Cardiac septum (tissue), 1 donor: ENCODE measurements around the gene ADAMTSL1. TPM values are rescaled to one million over a fixed set of nuclear protein-coding genes. Genes with fewer than 3 reads are reported as not detected.
A peak's percentile ranks its signal among the peaks of the same experiment; 100 is the strongest.
"Not testable (repeated sequence)": the region's sequence is repeated elsewhere in the genome, so short reads cannot be mapped to it uniquely, and the experiment has no call there.

Source experiments
- DNase-seq: peaks from one replicate; pipeline ENCODE4 v3.0.0-alpha.2; 2020; ENCODE audit warnings: low spot score
- intact Hi-C: fragments of 100-400 bp; cut with DNase I; formaldehyde crosslinking; loops from one replicate; pipeline ENCODE4 v1.14.0; 2022
- total RNA-seq: library from RNA; stranded (reverse); fragmentation: NEBNext Ultra II Directional; extraction: Animal tissue kit (Norgen Biotek cat#: 25700); gene quantifications from one replicate; pipeline ENCODE4 v1.2.1, GENCODE V29; 2021
- donor health status: DM: no; HTN: no; CAD: no.

Gene ADAMTSL1
- total RNA-seq, 1 donor from 2014 or later, result 2.1 TPM

GRCh38 chr9:18851069-18851795 lies 377.3 kb downstream of the ADAMTSL1 start:
- DNase-seq, result no peak
- intact Hi-C loops, result no loop called here

DNA sequence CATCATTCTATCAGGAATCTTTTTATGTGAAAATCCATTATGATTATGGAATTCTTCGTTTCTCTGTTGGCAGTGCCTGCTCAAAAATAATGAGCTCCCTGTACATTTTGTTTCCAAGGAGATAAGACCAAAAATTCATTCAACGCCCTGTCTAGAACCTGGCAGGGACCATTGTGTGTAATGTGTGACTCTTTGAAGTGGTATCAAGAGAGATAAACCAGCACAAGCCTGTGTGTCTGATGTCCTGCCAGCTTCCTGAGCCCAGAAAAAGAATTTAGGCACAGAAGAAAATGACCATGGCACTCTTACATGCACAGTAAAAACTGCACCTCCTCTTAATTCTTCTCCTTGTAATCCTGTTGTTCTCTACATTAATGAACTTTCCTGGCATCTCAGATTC lies 381.7 kb downstream of the ADAMTSL1 start:
- intact Hi-C loops, result no loop called here
- no peak for DNase-seq

DNA sequence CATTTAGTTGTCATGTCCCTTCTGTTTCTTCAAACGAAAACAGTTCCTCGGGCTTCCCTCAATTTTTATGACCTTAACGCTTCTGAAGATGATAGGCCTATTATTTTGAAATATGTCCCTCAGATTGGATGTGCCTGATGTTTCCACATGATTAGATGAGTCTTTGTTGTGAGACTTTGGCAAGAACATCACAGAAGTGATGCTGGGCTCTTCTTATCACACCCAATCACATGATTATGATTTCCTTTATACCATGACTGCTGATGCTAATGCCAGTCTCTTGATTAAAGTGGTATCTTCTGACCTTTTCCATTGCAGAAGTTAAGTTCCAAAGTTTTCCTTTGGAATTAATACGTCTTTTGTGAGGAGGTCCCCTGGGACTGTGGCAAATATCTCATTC lies 383.4 kb downstream of the ADAMTSL1 start:
- DNase-seq, result no peak
- intact Hi-C loops, result no loop called here

DNA sequence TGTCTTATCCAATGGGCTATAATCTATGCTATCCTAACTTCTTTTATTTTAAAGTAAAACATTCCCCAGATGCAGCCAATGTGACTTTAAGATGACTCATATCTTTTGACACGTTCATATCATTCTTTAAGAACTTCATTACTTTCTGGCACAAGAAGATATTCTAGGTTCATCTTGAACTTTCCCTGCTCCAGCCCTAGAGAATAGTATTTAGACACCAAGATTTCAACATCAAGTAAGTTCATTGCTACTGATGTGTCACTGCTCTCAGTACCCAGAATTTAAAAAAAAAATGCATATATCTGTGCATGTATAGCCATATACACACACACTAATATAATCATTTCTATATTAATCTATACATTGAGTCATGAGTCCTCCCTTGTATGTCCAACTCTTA lies 383.8 kb downstream of the ADAMTSL1 start:
- intact Hi-C loops, result no loop called here
- no peak for DNase-seq

DNA sequence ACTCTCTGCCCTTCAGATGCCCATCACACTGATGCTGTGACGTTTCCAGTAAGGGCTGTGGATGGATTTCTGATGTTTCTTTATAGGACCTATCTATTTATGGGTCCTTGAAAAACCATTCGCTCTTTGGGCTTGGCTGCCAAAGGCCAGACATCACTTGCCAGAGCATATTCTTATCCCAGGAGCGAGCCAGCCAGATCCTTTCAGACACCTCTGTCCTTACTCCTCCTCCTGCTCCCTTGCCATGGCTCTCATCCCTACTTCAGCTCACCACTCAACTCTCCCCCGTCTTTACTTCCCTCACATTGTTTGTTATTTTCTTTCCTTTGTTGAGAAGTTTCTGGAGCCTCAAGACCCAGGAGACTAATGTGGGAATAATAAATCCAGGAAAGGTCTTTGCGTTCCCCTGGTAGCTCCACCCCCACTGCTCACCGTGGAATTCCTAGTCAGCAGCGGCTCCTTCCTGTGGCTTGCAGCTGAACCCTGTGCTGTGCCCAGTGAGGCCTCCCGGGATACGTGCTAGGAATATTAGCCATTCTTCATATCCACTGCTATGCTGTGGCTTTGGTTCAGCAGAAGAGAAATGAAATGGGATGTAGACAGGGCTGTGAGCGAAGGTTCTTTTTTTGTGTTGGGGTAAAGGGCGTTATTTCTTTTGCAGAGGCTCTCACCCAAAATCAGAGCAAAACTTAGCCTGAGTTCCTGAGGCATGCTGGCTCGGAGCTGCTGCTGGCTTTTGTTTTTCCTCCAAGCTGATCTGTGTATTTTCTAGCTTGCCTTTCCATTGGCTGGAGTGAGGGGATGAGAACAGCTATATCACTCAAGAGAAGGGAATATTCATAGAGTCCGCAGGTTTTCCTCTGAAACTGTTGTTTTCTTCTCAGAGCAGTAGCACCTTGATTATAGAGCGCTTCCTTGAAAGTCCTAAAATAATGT lies 387.9 kb downstream of the ADAMTSL1 start:
- peak; percentile 81 for DNase-seq
- intact Hi-C loops, result loop anchor here (5.0 kb wide), 2 partner anchors 425 to 605 kb away; no protein-coding TSS in a partner anchor

- no peak for DNase-seq
- intact Hi-C loops, result loop anchor here (5.0 kb wide), 2 partner anchors 426 to 606 kb away; no protein-coding TSS in a partner anchor
These were observed 389.8 kb downstream of the ADAMTSL1 start for GRCh38 chr9:18863791-18864190.

- DNase-seq, result no peak
- intact Hi-C loops, result loop anchor here (5.0 kb wide), 2 partner anchors 427 to 607 kb away; no protein-coding TSS in a partner anchor
These were observed 390.6 kb downstream of the ADAMTSL1 start for GRCh38 chr9:18864516-18864915.

GRCh38 chr9:18865542-18865941 lies 391.6 kb downstream of the ADAMTSL1 start:
- intact Hi-C loops, result no loop called here

DNA sequence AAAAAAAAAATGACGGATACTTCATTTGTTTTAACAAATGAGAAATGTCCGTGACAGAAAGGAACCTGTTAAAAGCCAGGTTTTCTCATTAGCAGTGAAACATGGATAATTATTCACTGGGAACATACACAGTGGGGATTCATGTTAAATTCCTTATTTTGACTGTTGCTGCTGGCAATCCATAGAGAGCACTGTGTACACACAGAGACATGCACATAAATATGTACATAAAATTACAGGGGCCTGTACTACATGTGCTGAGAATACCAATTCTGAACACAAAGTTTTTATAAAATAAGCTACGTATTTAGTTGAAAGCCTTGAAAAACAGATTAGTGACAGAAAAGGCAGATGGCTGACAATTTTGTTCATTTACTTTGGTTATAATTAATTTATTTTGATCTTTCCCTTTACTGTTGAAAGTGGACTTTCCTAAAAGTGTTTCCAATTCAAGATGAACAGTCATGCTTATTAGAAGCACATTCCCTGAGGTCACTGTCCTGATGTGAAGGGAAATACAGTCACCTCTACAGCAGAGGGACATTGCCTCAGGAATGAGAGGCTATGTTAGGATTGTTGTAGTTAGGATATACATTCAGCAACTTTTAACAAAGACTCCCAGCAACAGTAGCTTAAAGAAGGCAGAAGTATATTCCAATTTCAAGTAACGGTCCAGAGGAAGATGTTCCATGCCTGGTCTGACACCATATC lies 392.3 kb downstream of the ADAMTSL1 start:
- DNase-seq, result no peak
- intact Hi-C loops, result no loop called here

More at GRCh38 chr9:18865542-18865941, 391.6 kb downstream of the ADAMTSL1 start:
- DNase-seq, result no peak

DNA sequence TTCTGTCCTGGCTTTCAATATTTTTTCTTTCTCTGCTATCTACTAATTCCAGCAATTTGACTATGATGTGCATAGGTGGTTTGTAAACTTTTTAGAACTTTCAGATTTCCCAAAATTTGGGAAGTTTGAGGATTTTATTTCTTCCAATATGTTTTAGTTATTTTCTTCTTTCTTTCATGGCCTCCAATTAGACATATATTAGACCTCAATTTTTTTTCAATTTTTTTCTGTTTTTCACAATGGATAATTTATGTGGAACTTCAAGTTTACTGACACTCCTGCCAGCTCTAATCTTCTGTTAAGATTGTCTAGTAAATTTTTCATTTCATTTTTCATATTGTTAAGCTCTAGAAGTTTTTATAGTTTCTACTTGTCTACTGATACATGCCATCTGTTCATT lies 395.8 kb downstream of the ADAMTSL1 start:
- no peak for DNase-seq
- intact Hi-C loops, result no loop called here

DNA sequence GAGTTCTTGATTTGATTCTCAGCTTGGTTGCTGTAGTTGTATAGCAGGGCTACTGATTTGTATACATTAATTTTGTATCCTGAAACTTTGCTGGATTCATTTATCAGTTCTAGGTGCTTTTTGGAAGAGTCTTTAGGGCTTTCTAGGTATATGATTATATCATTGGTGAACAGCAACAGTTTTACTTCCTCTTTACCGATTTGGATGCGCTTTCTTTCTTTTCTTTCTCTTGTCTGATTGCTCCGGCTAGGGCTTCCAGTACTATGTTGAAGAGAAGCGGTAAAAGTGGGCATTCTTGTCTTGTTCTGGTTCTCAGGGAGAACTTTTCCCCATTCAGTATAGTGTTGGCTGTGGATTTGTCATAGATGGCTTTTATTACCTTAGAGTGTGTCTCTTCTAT lies 400.1 kb downstream of the ADAMTSL1 start:
- intact Hi-C loops, result no loop called here
- DNase-seq, result no peak

DNA sequence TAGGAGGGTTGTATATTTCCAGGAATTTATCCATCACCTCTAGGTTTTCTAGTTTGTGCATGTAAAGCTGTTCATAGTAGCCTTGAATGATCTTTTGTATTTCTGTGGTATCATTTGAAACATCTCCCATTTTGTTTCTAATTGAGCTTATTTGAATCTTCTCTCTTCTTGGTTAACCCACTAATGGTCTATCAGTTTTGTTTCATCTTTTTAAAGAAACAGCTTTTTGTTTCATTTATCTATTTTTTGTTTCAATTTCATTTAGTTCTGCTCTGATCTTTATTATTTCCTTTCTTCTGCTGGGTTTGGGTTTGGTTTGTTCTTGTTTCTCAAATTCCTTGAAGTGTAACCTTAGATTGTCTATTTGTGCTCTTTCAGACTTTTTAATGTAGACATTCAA lies 401.0 kb downstream of the ADAMTSL1 start:
- intact Hi-C loops, DNase-seq: not testable (repeated sequence)

GRCh38 chr9:18877984-18878383 lies 404.0 kb downstream of the ADAMTSL1 start:
- intact Hi-C loops, result no loop called here
- no peak for DNase-seq

DNA sequence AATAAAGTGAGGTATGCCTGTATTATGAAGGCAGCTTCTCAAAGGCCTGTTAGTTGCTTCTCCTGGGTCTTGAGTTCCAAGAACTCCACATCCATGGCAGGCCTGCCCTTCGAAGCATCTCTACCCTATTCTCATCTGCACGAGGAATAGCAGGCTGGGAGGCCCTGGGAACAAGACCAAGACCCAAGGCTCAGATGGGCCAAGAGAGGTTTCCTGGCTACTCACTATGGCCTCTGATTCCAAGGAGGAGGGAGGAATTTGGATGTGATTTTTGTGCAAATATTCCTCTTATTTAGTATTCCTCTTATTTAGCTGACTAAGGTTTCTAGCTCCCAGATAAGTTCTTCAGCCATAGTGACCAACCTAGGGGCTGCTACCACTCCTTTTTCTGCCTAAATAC lies 407.8 kb downstream of the ADAMTSL1 start:
- intact Hi-C loops, result no loop called here
- no peak for DNase-seq

DNA sequence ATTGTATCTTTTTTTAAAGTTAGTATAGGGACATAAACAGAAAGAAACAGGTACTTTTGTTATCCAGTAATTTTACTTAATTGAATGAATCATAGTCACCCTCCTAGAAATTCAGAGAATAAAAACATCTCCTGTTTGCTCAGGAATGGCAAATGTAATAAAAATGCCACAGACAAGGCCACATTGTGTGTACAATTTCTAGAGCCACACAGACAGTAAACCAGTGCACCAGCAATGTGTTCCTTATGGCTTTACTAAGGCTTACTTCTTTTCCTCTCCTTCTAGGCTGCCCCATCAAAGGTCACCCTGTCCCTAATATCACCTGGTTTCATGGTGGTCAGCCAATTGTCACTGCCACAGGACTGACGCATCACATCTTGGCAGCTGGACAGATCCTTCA lies 413.6 kb downstream of the ADAMTSL1 start:
- intact Hi-C loops, result no loop called here
- DNase-seq, result no peak

DNA sequence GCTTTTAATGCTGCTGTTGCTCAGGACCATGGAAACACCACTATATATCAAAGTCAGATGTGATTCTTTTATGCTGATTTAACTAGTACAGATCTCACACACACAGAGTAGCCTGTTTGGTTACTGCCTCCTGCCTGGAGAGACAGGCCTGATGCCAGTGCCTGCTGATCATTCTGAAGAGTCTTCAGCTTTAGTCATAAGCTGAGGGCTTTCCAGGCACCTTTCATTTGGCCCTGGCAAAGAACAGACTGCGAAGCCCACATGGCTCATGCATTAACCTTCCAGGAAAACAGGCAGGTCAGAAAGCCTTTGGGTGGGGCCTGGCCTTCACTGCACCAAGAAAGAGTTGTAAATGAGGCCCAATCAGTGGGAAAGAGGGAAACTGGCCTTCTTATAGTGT lies 414.3 kb downstream of the ADAMTSL1 start:
- intact Hi-C loops, result no loop called here
- DNase-seq, result no peak

DNA sequence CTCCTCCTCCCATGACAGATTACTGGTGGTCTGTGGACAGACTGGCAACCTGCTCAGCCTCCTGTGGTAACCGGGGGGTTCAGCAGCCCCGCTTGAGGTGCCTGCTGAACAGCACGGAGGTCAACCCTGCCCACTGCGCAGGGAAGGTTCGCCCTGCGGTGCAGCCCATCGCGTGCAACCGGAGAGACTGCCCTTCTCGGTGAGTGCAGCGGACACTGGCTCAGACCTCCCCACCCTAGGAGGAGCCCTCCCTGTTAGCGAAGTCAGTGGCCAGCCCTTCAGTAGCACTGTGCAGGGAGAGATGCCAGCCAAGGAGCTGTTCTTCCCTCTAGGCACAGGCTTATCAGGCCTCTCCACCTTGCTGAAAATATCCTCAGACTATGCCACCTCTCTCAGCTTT lies 415.6 kb downstream of the ADAMTSL1 start:
- intact Hi-C loops, result no loop called here
- DNase-seq, result no peak

DNA sequence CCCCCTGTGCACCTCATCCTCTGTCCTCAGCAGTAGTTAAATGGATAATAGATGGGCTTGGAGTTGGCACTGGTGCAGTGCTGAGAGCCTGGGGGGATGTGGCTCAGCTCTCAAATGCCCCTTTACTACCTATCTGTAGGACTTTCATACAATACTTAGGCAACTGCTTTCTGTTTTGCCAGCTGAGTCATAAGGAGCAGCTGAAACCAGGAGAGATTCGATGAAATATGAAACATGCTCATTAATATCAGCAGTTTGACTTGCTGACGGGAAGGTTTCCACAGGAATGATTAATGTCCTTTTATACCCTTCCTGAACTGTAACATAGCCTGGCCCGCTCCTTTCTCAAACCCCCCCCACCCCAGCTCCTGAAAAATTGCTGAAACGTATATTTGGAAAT lies 416.4 kb downstream of the ADAMTSL1 start:
- intact Hi-C loops, result no loop called here
- DNase-seq, result no peak

- no peak for DNase-seq
- intact Hi-C loops, result no loop called here
These were observed 418.2 kb downstream of the ADAMTSL1 start for GRCh38 chr9:18891946-18892670.
